Activated CD8-positive, alpha-beta T cell treated with anti-CD3 and anti-CD28 coated beads for 36 hours (primary cell): ENCODE measurements around the gene SYNJ2. TPM values are rescaled to one million over a fixed set of nuclear protein-coding genes. Genes with fewer than 3 reads are reported as not detected.
A peak's percentile ranks its signal among the peaks of the same experiment; 100 is the strongest.

Experiments
- ATAC-seq: fragments of 200-7000 bp; cut with Tn5 transposase; one replicate; pipeline ENCODE4 v1.10.0; 2021; ENCODE audit warnings: mild to moderate bottlenecking, moderate library complexity
- CTCF ChIA-PET: fragments of 350-600 bp; sonication (Branson Sonifier 250); formaldehyde crosslinking; loops from one replicate; lab custom pipeline; 2021; ENCODE audit warnings: antibody characterized with exemption; lab: Charles Lee
- POLR2A ChIA-PET: fragments of 350-600 bp; sonication (Branson Sonifier 250); formaldehyde crosslinking; loops from one replicate; lab custom pipeline; 2021; ENCODE audit warnings: antibody characterized with exemption; lab: Charles Lee
- DNase-seq: peaks from one replicate; pipeline ENCODE4 v3.0.0-alpha.2; 2020
- H3K27ac Mint-ChIP-seq: one replicate; pipeline ENCODE4 v1.8.0; 2021; ENCODE audit warnings: mild to moderate bottlenecking, mixed read lengths
- H3K27me3 Mint-ChIP-seq: one replicate; pipeline ENCODE4 v1.8.0; 2021; ENCODE audit warnings: mixed read lengths
- H3K36me3 Mint-ChIP-seq: one replicate; pipeline ENCODE4 v1.8.0; 2021; ENCODE audit warnings: low read depth, mixed read lengths
- H3K4me1 Mint-ChIP-seq: one replicate; pipeline ENCODE4 v1.8.0; 2021; ENCODE audit warnings: low read depth, mixed read lengths
- H3K4me3 Mint-ChIP-seq: one replicate; pipeline ENCODE4 v1.8.0; 2021; ENCODE audit warnings: mild to moderate bottlenecking, moderate library complexity, mixed read lengths
- H3K9me3 Mint-ChIP-seq: one replicate; pipeline ENCODE4 v1.8.0; 2021; ENCODE audit warnings: mixed read lengths
- CTCF ChIP-seq: fragments of 200-600 bp; IDR thresholded peaks from one replicate; pipeline ENCODE4 v1.8.0; 2022; ENCODE audit warnings: antibody characterized with exemption, mild to moderate bottlenecking
- intact Hi-C: fragments of 100-400 bp; cut with micrococcal nuclease; formaldehyde crosslinking; loops from one replicate; pipeline ENCODE4 v1.10.0; 2022
- total RNA-seq, 2 experiments: library from RNA; stranded (reverse); gene quantifications; one replicate each; pipeline ENCODE4 v1.2.3, GENCODE V29; 2021

The SYNJ2 gene
- total RNA-seq, 2 experiments from 2014 or later, result 27.7 to 28.5 TPM

GRCh38 chr6:158026054-158026900 lies 44.6 kb downstream of the SYNJ2 start:
- peak; percentile 92 for TF ChIP-seq CTCF
- Mint-ChIP-seq H3K27me3 (no peaks in the 10 kb centered on the region), H3K4me3 (peak overlapping the region; percentile 74), H3K9me3 (no peaks in the 10 kb centered on the region), H3K27ac (peak overlapping the region; percentile 100), H3K36me3 (peaks cover 18% of the 10 kb centered on the region), H3K4me1 (peaks cover 34% of the 10 kb centered on the region)
- ATAC-seq (peak; percentile 80), DNase-seq (peak; percentile 93)
- POLR2A ChIA-PET, result interaction anchor here (0.7 to 3.5 kb wide), 15 partner anchors 13 to 1009 kb away, joined by 3 to 22 read pairs (median 4); partner anchors contain the start of gene SYNJ2
- intact Hi-C loops, result loop anchor here (5.0 kb wide), 1 partner anchor 44 kb away; the partner anchor contains the start of gene SYNJ2
- CTCF ChIA-PET, result interaction anchor here (0.6 to 3.5 kb wide), 49 partner anchors 9 to 404 kb away, joined by 3 to 60 read pairs (median 4); partner anchors contain the start of gene SYNJ2

- Mint-ChIP-seq H3K4me1 (peaks cover 42% of the 10 kb centered on the region), H3K27me3 (no peaks in the 10 kb centered on the region), H3K27ac (peak overlapping the region; percentile 100), H3K36me3 (peaks cover 21% of the 10 kb centered on the region), H3K9me3 (no peaks in the 10 kb centered on the region), H3K4me3 (peak overlapping the region; percentile 74)
- ChIA-PET POLR2A (interaction anchor here (0.7 to 3.5 kb wide), 11 partner anchors 13 to 79 kb away, joined by 3 to 22 read pairs (median 5); partner anchors contain the start of gene SYNJ2), CTCF (interaction anchor here (0.6 to 3.5 kb wide), 38 partner anchors 8 to 359 kb away, joined by 3 to 60 read pairs (median 5); partner anchors contain the start of gene SYNJ2)
- intact Hi-C loops, result loop anchor here (5.0 kb wide), 1 partner anchor 45 kb away; the partner anchor contains the start of gene SYNJ2
- DNase-seq (no peak), ATAC-seq (no peak)
- TF ChIP-seq CTCF, result no peak
Observed at GRCh38 chr6:158026901-158027589, 45.4 kb downstream of the SYNJ2 start.

GRCh38 chr6:158027590-158028285 lies 46.1 kb downstream of the SYNJ2 start:
- ATAC-seq, result no peak
- DNase-seq, result no peak
- no peak for TF ChIP-seq CTCF
- ChIA-PET CTCF (interaction anchor here (1.3 to 3.5 kb wide), 5 partner anchors 8 to 44 kb away, joined by 3 to 60 read pairs (median 13); no protein-coding TSS in a partner anchor), POLR2A (interaction anchor here (1.0 to 3.5 kb wide), 5 partner anchors 12 to 80 kb away, joined by 3 to 22 read pairs (median 3); partner anchors contain the start of gene SYNJ2)
- H3K4me1 Mint-ChIP-seq, result peaks cover 43% of the 10 kb centered on the region
- peaks cover 21% of the 10 kb centered on the region for H3K36me3 Mint-ChIP-seq
- H3K9me3 Mint-ChIP-seq, result no peaks in the 10 kb centered on the region
- intact Hi-C loops, result loop anchor here (5.0 kb wide), 1 partner anchor 45 kb away; the partner anchor contains the start of gene SYNJ2
- peak overlapping the region; percentile 100 for H3K27ac Mint-ChIP-seq
- H3K4me3 Mint-ChIP-seq, result no peak overlapping the region
- no peaks in the 10 kb centered on the region for H3K27me3 Mint-ChIP-seq

GRCh38 chr6:158028421-158028820 lies 46.8 kb downstream of the SYNJ2 start:
- Mint-ChIP-seq H3K36me3 (peaks cover 21% of the 10 kb centered on the region), H3K4me1 (peaks cover 43% of the 10 kb centered on the region), H3K4me3 (no peak overlapping the region), H3K27ac (no peak overlapping the region), H3K27me3 (no peaks in the 10 kb centered on the region), H3K9me3 (no peaks in the 10 kb centered on the region)
- CTCF ChIA-PET, result interaction anchor here (1.0 to 3.5 kb wide), 4 partner anchors 13 to 45 kb away, joined by 3 to 60 read pairs (median 5); no protein-coding TSS in a partner anchor
- no peak for TF ChIP-seq CTCF
- intact Hi-C loops, result loop anchor here (5.0 kb wide), 1 partner anchor 46 kb away; the partner anchor contains the start of gene SYNJ2
- POLR2A ChIA-PET, result interaction anchor here (1.0 to 3.5 kb wide), 3 partner anchors 16 to 47 kb away, joined by 3 to 22 read pairs (median 3); partner anchors contain the start of gene SYNJ2
- no peak for ATAC-seq
- DNase-seq, result no peak
